Heart left ventricle (tissue), 16 donors: ENCODE measurements around the gene CRISPLD2. TPM values are rescaled to one million over a fixed set of nuclear protein-coding genes. Genes with fewer than 3 reads are reported as not detected.

ENCODE experiments used
- ATAC-seq, 4 donors: fragments of 200-7000 bp; cut with Tn5 transposase; one replicate each; pipeline ENCODE4 v1.9.1; 2020 to 2022; ENCODE audit warnings: moderate library complexity in 4 of 4, mild to moderate bottlenecking in 3 of 4, moderate number of reproducible peaks in 1 of 4
- DNase-seq, 5 donors: peaks; one replicate each; pipeline ENCODE4 v3.0.0-alpha.2; 2020
- H3K27ac ChIP-seq, 12 donors: fragments of 200-600 bp; sonication (generic) in 4 of 12; one replicate each; pipeline versions ENCODE4 v1.5.0 to v1.8.0; 2016 to 2022; ENCODE audit warnings: mild to moderate bottlenecking in 2 of 12
- H3K27me3 ChIP-seq, 9 donors: fragments of 200-600 bp; sonication (generic) in 2 of 9; one replicate each; pipeline versions ENCODE4 v1.5.1 to v1.8.0; 2016 to 2022; ENCODE audit warnings: mild to moderate bottlenecking in 3 of 9
- H3K36me3 ChIP-seq, 9 donors: fragments of 200-600 bp; sonication (generic) in 2 of 9; one replicate each; pipeline versions ENCODE4 v1.5.0 to v1.8.0; 2018 to 2022; ENCODE audit warnings: mild to moderate bottlenecking in 2 of 9
- H3K4me1 ChIP-seq, 12 donors: fragments of 200-600 bp; sonication (generic) in 4 of 12; one replicate each; pipeline versions ENCODE4 v1.5.0 to v1.8.0; 2016 to 2022; ENCODE audit warnings: mild to moderate bottlenecking in 3 of 12
- H3K4me3 ChIP-seq, 12 donors: fragments of 200-600 bp; sonication (generic) in 4 of 12; one replicate each; pipeline versions ENCODE4 v1.5.0 to v1.8.0; 2017 to 2022; ENCODE audit warnings: mild to moderate bottlenecking in 9 of 12, moderate library complexity in 4 of 12
- H3K9me3 ChIP-seq, 12 donors: fragments of 200-600 bp; sonication (generic) in 4 of 12; one replicate each; pipeline versions ENCODE4 v1.5.0 to v1.8.0; 2016 to 2022; ENCODE audit warnings: mild to moderate bottlenecking in 1 of 12
- POLR2A ChIP-seq, 2 donors: fragments of 450-650 bp; IDR thresholded peaks; one replicate each; pipeline ENCODE4 v1.6.1; 2017; ENCODE audit warnings: antibody characterized with exemption in 2 of 2, mild to moderate bottlenecking in 2 of 2, moderate library complexity in 2 of 2
- WGBS, 4 donors: extraction: QIAGEN DNeasy Blood & Tissue Kit in 2 of 4; methylation state at CpG; one replicate each; pipeline versions ENCODE4 v1.1.5 to v1.1.7; 2013 to 2018; 5-methylcytosine and 5-hydroxymethylcytosine counted together
- intact Hi-C, 10 donors: fragments of 100-400 bp; cut with DNase I; formaldehyde crosslinking; loops; one replicate each; pipeline versions ENCODE4 v1.11.1 to v1.14.2; 2022
- polyA plus RNA-seq, 2 donors: library from polyadenylated mRNA; stranded (reverse); fragments of 200-250 nt; gene quantifications; one replicate each; pipeline ENCODE4 v1.2.3, GENCODE V29; 2013
- total RNA-seq, 9 donors: library from RNA; depleted of rRNA in 2 of 9; stranded (reverse); fragments of >200 nt in 2 of 9; fragmentation: NEBNext Ultra II Directional in 3 of 9; extraction: Animal tissue kit (Norgen Biotek cat#: 25700) in 3 of 9; gene quantifications; one replicate each; pipeline versions ENCODE4 v1.1.0 to v1.2.4, GENCODE V29; 2016 to 2023
- TF ChIP-seq, protein P1 (sequence below), 12 donors: fragments of 200-600 bp; sonication (generic) in 4 of 12; IDR thresholded peaks; one replicate each; pipeline versions ENCODE4 v1.5.0 to v1.8.0; 2018 to 2022; ENCODE audit warnings: antibody characterized with exemption in 12 of 12, mild to moderate bottlenecking in 5 of 12
- donor health status: ischemic (EF 13 %, LVEDD 7.1; RV severe dilation, severe dysfunction).
- donor health status: healthy with polysubstance abuse.
- donor health status: DM: no; HTN: yes; CAD: no.
- donor health status: DM: no; HTN: no; CAD: no.
- donor health status: ischemic (EF 25% LVEDD 6.9; RV normal size, moderate dysfunction).
- donor health status: ischemic (EF 25% LVEDD 5.7; RV mildly dilated, moderate dysfunction).
- donor health status: healthy.
- donor health status: DM: yes; HTN: yes; CAD: no.
- donor health status: ischemic (EF 35%, LVEDD 5.7; RV mildly dilated, moderate dysfunction).
- donor health status: nonischemic (EF 11% LVEDD 7.7; RV severe dilation, severe dysfunction).
- donor health status: DM: yes; HTN: yes; CAD: no.
- donor health status: PGD.
- donor health status: ischemic (EF 29% LVEDD 5.4; RV normal size, mild dysfunction).
- donor health status: nonischemic (EF 23%, LVEDD 6.1; RV moderate dilation, normal function).

CRISPLD2 gene
- total and polyA plus RNA-seq, 11 donors: 8.0 to 153 (median 12.9) TPM

DNA sequence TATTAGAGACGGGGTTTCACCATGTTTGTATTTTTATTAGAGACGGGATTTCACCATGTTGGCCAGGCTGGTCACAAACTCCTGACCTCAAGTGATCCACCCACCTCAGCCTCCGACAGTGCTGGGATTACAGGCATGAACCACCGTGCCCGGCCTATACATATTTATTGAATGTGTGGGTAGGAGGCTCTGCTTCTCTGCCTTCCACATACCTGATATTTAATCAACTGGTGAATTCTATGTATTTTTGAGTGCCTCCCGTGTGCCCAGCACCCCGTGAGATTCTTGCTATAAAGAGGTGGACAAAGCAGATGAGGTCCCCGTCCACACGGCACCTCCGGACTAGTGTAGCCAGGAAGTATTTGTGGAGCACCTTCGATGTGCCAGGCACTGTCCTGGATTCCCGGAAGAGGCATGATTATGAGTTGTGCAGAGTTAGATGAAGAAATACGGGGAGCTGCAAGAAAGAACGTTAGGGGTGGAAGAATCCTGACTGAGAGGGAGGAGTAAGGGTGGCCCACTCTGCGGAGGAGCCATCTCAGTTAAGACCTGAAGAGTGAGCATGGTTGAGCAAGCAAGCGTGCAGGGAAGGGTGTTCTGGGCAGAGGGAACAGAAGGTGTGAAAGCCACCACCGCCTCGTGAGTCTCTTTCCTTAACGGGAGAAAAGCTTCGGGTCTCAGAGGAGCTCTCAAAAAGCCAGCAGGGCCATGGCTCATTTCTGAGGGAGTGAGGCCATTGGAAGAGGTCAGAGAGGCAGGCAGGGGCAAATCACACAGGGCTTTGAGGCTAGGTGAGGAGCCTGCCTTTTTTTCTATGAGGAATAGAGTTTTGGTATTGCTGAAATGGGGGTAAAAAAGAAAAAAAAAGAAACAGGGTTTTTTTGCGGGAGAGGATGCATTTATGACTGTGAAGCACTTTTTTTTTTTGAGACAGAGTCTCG, 21.2 kb downstream of the CRISPLD2 start:
- Histone ChIP-seq H3K9me3 (no peaks in the 10 kb centered on the region), H3K36me3 (peaks cover 0 to 26% (median 3%) of the 10 kb centered on the region in 9 donors), H3K4me3 (no peak overlapping the region), H3K4me1 (peaks cover 0 to 37% (median 10%) of the 10 kb centered on the region in 12 donors), H3K27me3 (peaks cover 0 to 13% (median 3%) of the 10 kb centered on the region in 9 donors), H3K27ac (peak overlapping the region in 7 of 12 donors; percentile 37 to 78 (median 55))
- intact Hi-C loops: no loop called here
- TF ChIP-seq, protein P1, sequence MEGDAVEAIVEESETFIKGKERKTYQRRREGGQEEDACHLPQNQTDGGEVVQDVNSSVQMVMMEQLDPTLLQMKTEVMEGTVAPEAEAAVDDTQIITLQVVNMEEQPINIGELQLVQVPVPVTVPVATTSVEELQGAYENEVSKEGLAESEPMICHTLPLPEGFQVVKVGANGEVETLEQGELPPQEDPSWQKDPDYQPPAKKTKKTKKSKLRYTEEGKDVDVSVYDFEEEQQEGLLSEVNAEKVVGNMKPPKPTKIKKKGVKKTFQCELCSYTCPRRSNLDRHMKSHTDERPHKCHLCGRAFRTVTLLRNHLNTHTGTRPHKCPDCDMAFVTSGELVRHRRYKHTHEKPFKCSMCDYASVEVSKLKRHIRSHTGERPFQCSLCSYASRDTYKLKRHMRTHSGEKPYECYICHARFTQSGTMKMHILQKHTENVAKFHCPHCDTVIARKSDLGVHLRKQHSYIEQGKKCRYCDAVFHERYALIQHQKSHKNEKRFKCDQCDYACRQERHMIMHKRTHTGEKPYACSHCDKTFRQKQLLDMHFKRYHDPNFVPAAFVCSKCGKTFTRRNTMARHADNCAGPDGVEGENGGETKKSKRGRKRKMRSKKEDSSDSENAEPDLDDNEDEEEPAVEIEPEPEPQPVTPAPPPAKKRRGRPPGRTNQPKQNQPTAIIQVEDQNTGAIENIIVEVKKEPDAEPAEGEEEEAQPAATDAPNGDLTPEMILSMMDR (IDR thresholded peaks at IDR 0.05): no peak
- TF ChIP-seq POLR2A (IDR thresholded peaks at IDR 0.05): no peak
- DNase-seq: peak in 1 of 5 donors; percentile 23
- WGBS, 4 donors: 82 to 88% (median 84%) methylated on average over 22 of the region's 22 CpGs
- no peak for ATAC-seq

DNA sequence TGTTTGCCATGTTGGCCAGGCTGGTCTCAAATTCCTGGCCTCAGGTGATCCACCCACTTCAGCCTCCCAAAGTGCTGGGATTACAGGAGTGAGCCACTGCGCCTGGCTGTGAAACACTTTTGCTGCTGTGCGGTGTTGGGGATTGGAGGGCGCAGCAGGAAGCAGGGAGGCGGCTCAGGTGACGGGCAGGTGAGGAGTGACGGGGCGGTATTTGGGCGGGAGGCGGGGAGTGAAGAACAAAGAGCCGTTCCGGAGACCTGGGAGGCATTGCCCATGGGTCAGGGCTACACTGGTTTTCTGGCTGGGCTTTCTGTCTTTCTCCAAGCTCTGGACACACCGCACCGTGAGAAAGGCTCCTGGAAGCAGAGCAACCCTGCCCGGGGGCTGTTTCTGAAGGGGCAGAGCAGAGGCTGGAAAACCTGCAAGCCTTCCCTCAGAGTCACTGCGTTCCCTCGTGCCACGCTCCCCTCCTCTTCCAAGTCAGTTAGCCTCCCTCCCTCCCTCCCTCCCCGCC, 22.1 kb downstream of the CRISPLD2 start:
- H3K4me3 ChIP-seq: no peak overlapping the region
- H3K27ac ChIP-seq: peak overlapping the region in 10 of 12 donors; percentile 9 to 78 (median 56)
- ATAC-seq (no peak), DNase-seq (peak in 1 of 5 donors; percentile 51)
- peaks cover 0 to 28% (median 2%) of the 10 kb centered on the region in 12 donors for H3K4me1 ChIP-seq
- peaks cover 0 to 29% (median 3%) of the 10 kb centered on the region in 9 donors for H3K36me3 ChIP-seq
- 31 to 50% (median 39%) methylated on average over 18 of the region's 18 CpGs for WGBS, 4 donors
- TF ChIP-seq, protein P1 (IDR thresholded peaks at IDR 0.05): no peak
- TF ChIP-seq POLR2A (IDR thresholded peaks at IDR 0.05): no peak
- H3K27me3 ChIP-seq: peaks cover 0 to 13% (median 3%) of the 10 kb centered on the region in 9 donors
- H3K9me3 ChIP-seq: no peaks in the 10 kb centered on the region
- intact Hi-C loops: no loop called here

DNA sequence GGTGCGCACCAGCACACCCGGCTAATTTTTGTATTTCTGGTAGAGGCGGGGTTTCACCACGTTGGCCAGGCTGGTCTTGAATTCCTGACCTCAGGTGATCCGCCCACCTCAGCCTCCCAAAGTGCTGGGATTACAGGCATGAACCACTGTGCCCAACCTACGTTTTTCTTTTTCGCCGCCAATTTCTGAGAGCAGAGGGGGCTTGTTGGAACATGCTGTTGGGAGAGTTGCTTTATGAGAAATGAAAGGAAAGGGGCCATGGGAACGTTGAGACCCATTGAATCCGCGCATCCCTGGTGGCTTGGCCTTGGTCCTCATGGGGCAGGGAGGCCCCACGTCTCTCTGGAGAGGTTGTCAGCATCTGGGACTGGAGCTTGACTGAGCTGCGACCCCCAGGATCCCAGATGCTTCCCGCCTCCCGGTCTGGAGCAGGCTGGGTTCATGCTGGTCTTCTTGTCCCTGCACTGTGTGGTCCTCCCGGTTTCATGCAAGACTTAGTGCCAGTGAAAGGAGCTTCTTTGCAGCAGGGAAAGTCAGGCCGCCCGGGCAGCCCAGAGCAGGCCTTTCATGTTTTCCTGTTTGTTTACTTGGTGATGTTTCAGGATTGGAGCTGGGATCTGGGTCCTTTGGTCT, 22.8 kb downstream of the CRISPLD2 start:
- ATAC-seq (peak in 3 of 4 donors; percentile 29 to 40 (median 35)), DNase-seq (peak in 3 of 5 donors; percentile 51 to 68 (median 65))
- H3K27ac ChIP-seq: peak overlapping the region in 8 of 12 donors; percentile 30 to 78 (median 58)
- no peak overlapping the region for H3K4me3 ChIP-seq
- TF ChIP-seq, protein P1 (IDR thresholded peaks at IDR 0.05): no peak
- TF ChIP-seq POLR2A (IDR thresholded peaks at IDR 0.05): no peak
- peaks cover 0 to 13% (median 3%) of the 10 kb centered on the region in 9 donors for H3K27me3 ChIP-seq
- intact Hi-C loops: no loop called here
- H3K4me1 ChIP-seq: peaks cover 0 to 22% (median 0%) of the 10 kb centered on the region in 12 donors
- WGBS, 4 donors: 65 to 71% (median 68%) methylated on average over 15 to 18 of the region's 18 CpGs
- no peaks in the 10 kb centered on the region for H3K9me3 ChIP-seq
- peaks cover 0 to 31% (median 7%) of the 10 kb centered on the region in 9 donors for H3K36me3 ChIP-seq
